ENCODE measurements around the gene ANP32A. TPM values are rescaled to one million over a fixed set of nuclear protein-coding genes. Genes with fewer than 3 reads are reported as not detected.

The ANP32A gene
- total RNA-seq, 1 experiment from 2014 or later, result 220 TPM

GRCh38 chr15:68770216-68770615, 50.5 kb downstream of the ANP32A start:
- Histone ChIP-seq H3K4me1 (ENCODE audit: control insufficient read depth in 1 of 2, insufficient read depth in 2 of 2, low read length in 2 of 2) (peaks cover 0 to 3% of the 10 kb centered on the region in 2 experiments; a peak in 1 of 4 replicates), H3K4me3 (replicated peaks in 1 of 2; ENCODE audit: low read depth in 1 of 2, low read length in 2 of 2) (no peak overlapping the region), H3K9ac (ENCODE audit: low read length) (no peak overlapping the region), H4K20me1 (ENCODE audit: insufficient read depth) (no peaks in the 10 kb centered on the region), H3K36me3 (ENCODE audit: control insufficient read depth in 1 of 2, insufficient read depth in 2 of 2, low read length in 2 of 2) (no peaks in the 10 kb centered on the region), H3K9me2 (ENCODE audit: insufficient read depth) (no peaks in the 10 kb centered on the region), H3K27me3 (ENCODE audit: insufficient read depth, low read length) (no peaks in the 10 kb centered on the region), H3K79me2 (ENCODE audit: insufficient read depth, low read length) (no peaks in the 10 kb centered on the region), H3K27ac (ENCODE audit: low read depth, low read length) (no peak overlapping the region), H3K9me3 (ENCODE audit: control insufficient read depth in 1 of 2, insufficient read depth in 1 of 2, low read depth in 1 of 2, low read length in 2 of 2) (no peaks in the 10 kb centered on the region), H2AFZ (ENCODE audit: low read depth, low read length, poor library complexity, severe bottlenecking) (no peak overlapping the region), H3K4me2 (ENCODE audit: low read length) (no peak overlapping the region)
- CTCF ChIA-PET, result interaction anchor here (0.8 kb wide), 1 partner anchor 106 kb away, joined by 4 read pairs; no protein-coding TSS in a partner anchor
- TF ChIP-seq ELF1 (IDR thresholded peaks at IDR 0.05; ENCODE audit: borderline replicate concordance, low read depth) (no peak), ZNF274 (IDR thresholded peaks at IDR 0.05; ENCODE audit: low read depth, low read length) (no peak), EGR1 (IDR thresholded peaks at IDR 0.05; ENCODE audit: low read depth) (no peak), CEBPB (IDR thresholded peaks at IDR 0.05; ENCODE audit: low read depth) (no peak), POLR2AphosphoS5 (IDR thresholded peaks at IDR 0.05; ENCODE audit: low read depth, low read length) (no peak), YY1 (IDR thresholded peaks at IDR 0.05; ENCODE audit: extremely low read depth, insufficient replicate concordance, low read depth, low read length) (no peak), SIN3A (IDR thresholded peaks at IDR 0.05; ENCODE audit: low read depth) (no peak), RAD21 (IDR thresholded peaks at IDR 0.05; ENCODE audit: low read depth) (no peak), SRF (IDR thresholded peaks at IDR 0.05; ENCODE audit: low read depth) (no peak), ZFX (IDR thresholded peaks at IDR 0.05) (no peak)
- TF ChIP-seq, protein P1, sequence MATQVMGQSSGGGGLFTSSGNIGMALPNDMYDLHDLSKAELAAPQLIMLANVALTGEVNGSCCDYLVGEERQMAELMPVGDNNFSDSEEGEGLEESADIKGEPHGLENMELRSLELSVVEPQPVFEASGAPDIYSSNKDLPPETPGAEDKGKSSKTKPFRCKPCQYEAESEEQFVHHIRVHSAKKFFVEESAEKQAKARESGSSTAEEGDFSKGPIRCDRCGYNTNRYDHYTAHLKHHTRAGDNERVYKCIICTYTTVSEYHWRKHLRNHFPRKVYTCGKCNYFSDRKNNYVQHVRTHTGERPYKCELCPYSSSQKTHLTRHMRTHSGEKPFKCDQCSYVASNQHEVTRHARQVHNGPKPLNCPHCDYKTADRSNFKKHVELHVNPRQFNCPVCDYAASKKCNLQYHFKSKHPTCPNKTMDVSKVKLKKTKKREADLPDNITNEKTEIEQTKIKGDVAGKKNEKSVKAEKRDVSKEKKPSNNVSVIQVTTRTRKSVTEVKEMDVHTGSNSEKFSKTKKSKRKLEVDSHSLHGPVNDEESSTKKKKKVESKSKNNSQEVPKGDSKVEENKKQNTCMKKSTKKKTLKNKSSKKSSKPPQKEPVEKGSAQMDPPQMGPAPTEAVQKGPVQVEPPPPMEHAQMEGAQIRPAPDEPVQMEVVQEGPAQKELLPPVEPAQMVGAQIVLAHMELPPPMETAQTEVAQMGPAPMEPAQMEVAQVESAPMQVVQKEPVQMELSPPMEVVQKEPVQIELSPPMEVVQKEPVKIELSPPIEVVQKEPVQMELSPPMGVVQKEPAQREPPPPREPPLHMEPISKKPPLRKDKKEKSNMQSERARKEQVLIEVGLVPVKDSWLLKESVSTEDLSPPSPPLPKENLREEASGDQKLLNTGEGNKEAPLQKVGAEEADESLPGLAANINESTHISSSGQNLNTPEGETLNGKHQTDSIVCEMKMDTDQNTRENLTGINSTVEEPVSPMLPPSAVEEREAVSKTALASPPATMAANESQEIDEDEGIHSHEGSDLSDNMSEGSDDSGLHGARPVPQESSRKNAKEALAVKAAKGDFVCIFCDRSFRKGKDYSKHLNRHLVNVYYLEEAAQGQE (IDR thresholded peaks at IDR 0.05; ENCODE audit: low read depth), result no peak
- TF ChIP-seq, protein P2, sequence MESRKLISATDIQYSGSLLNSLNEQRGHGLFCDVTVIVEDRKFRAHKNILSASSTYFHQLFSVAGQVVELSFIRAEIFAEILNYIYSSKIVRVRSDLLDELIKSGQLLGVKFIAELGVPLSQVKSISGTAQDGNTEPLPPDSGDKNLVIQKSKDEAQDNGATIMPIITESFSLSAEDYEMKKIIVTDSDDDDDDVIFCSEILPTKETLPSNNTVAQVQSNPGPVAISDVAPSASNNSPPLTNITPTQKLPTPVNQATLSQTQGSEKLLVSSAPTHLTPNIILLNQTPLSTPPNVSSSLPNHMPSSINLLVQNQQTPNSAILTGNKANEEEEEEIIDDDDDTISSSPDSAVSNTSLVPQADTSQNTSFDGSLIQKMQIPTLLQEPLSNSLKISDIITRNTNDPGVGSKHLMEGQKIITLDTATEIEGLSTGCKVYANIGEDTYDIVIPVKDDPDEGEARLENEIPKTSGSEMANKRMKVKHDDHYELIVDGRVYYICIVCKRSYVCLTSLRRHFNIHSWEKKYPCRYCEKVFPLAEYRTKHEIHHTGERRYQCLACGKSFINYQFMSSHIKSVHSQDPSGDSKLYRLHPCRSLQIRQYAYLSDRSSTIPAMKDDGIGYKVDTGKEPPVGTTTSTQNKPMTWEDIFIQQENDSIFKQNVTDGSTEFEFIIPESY (IDR thresholded peaks at IDR 0.05; ENCODE audit: extremely low read depth, insufficient replicate concordance, low read length), result no peak
- ATAC-seq (no peak), DNase-seq (ENCODE audit: low read depth, low spot score) (no peak)
- POLR2A ChIA-PET, result no interaction called here
- no TSS peak for BruUV-seq (replicated peaks)
- intact Hi-C loops (cut with micrococcal nuclease), result no loop called here
- RAD21 ChIA-PET (ENCODE audit: low non-redundant PET in 1 of 2, low total read pairs in 2 of 2, uncharacterized antibody in 2 of 2, unreplicated experiment in 2 of 2), result no interaction called here
